Uterus (tissue), 2 donors: Measurements from ENCODE around the gene FSIP1.

Experiments used
- CTCF ChIP-seq, 4 experiments: fragments of 200-600 bp in 2 of 4; fragments of 450-650 bp in 2 of 4; sonication (generic) in 2 of 4; IDR thresholded peaks; one replicate each; pipeline ENCODE4 v1.5.1; 2016 to 2019; ENCODE audit warnings: antibody characterized with exemption in 4 of 4, mild to moderate bottlenecking in 2 of 4, moderate library complexity in 1 of 4
- POLR2A ChIP-seq, 2 donors: fragments of 450-650 bp; IDR thresholded peaks; one replicate each; pipeline ENCODE4 v1.6.1; 2016; ENCODE audit warnings: antibody characterized with exemption in 2 of 2, mild to moderate bottlenecking in 1 of 2, moderate library complexity in 1 of 2

- no peak for TF ChIP-seq CTCF (IDR thresholded peaks at IDR 0.05)
- no peak for TF ChIP-seq POLR2A (IDR thresholded peaks at IDR 0.05)
These were observed 11.3 kb upstream of the FSIP1 start for GRCh38 chr15:39793923-39794322.
